ENCODE results near the gene ATP11A. TPM values are rescaled to one million over a fixed set of nuclear protein-coding genes. Genes with fewer than 3 reads are reported as not detected.
"Not testable (repeated sequence)": the region's sequence is repeated elsewhere in the genome, so short reads cannot be mapped to it uniquely, and the experiment has no call there.

Gene ATP11A
- total and polyA plus RNA-seq, 2 experiments from 2014 or later = 12.3 to 52.6 TPM

DNA sequence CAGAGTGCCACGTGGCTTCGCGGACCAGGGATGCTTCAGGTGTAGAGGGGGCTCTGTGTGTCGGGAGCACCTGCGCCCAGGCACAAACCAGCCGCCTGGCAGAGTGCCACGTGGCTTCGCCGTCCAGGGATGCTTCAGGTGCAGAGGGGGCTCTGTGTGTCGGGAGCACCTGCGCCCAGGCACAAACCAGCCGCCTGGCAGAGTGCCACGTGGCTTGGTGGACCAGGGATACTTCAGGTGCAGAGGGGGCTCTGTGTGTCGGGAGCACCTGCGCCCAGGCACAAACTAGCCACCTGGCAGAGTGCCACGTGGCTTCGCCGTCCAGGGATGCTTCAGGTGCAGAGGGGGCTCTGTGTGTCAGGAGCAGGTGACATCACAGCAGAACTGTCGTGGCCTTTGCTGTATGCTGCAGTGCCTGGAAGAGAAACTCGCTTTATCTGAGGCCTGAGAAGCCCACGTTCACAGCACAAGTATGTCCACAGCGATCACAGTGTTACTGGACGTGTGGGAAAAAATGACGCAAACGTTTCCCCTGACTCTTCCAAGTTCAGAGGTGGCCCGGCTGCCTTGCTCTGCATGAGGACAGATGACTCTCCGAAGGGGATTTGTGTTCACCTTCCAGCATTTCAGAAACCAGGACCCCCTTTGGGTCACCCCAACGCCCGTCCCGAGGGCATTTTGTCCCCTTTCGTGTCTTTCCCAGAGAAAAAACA lies 151.6 kb downstream of the ATP11A start:
- Mint-ChIP-seq H3K36me3 (ENCODE audit: low read depth) (peaks cover 61% of the 10 kb centered on the region), H3K27me3 (ENCODE audit: insufficient read depth, low read depth, poor library complexity) (peaks cover 13% of the 10 kb centered on the region)
- not testable (repeated sequence) for H3F3A ChIP-seq (replicated peaks; ENCODE audit: low read depth); H3K36me3 ChIP-seq (ENCODE audit: insufficient read depth); H3K4me1 Mint-ChIP-seq; H4K20me1 ChIP-seq (replicated peaks; ENCODE audit: insufficient read depth); H3K4me1 ChIP-seq (ENCODE audit: insufficient read depth); H3K27me3 ChIP-seq (ENCODE audit: insufficient read depth); H3K4me2 ChIP-seq; H3K9me3 Mint-ChIP-seq; H3K9me2 ChIP-seq (ENCODE audit: insufficient read depth); H3K4me3 ChIP-seq; H3K27ac Mint-ChIP-seq; DNase-seq (ENCODE audit: low spot score); H2AFZ ChIP-seq; H3K4me3 Mint-ChIP-seq; H3K79me2 ChIP-seq (replicated peaks; ENCODE audit: insufficient read depth); ATAC-seq
- 0 out of 2 replicates have a peak overlapping the region, but pooled peaks have one; percentile 4 for H3K27ac ChIP-seq (ENCODE audit: low read depth)

DNA sequence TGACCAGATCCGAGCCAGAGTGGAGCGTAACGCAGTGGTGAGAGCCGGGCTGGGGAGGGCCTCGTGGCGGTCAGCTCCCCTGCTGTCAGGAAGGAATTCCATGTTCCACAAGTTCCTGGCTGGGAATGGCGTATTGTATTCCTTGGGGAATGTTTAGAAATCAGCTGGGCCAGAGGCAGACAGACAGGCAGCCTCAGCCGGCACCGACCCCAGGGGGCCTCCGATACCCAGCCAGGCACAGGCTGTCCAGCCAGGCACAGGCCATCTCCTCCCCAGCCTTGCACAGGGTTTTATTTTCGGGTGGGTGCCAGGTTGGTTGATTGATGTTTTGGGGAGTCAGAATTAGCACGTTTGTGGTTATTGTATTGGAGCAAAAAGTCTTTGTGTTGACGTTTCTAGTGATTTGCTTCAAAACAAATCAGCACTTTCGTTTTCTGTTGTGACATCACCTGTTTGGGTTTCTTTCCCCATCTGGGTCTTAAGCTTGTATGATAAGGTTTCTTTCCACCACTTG lies 152.6 kb downstream of the ATP11A start:
- Histone ChIP-seq H3K27ac (ENCODE audit: low read depth) (0 out of 2 replicates have a peak overlapping the region, but pooled peaks have one; percentile 4), H3K36me3 (ENCODE audit: insufficient read depth) (no peaks in the 10 kb centered on the region; the same call in 1 of the 2 replicates), H3K4me3 (no peak overlapping the region), H4K20me1 (replicated peaks; ENCODE audit: insufficient read depth) (no peaks in the 10 kb centered on the region), H3K27me3 (ENCODE audit: insufficient read depth) (no peaks in the 10 kb centered on the region), H3K9me2 (ENCODE audit: insufficient read depth) (no peaks in the 10 kb centered on the region), H3K79me2 (replicated peaks; ENCODE audit: insufficient read depth) (no peaks in the 10 kb centered on the region), H3F3A (replicated peaks; ENCODE audit: low read depth) (no peaks in the 10 kb centered on the region), H3K4me1 (ENCODE audit: insufficient read depth) (no peaks in the 10 kb centered on the region), H2AFZ (no peak overlapping the region), H3K4me2 (no peak overlapping the region)
- H3K4me1 Mint-ChIP-seq = peaks cover 7% of the 10 kb centered on the region
- H3K4me3 Mint-ChIP-seq = no peak overlapping the region; the same call in 2 of the 3 replicates
- peak overlapping the region; percentile 22; the same call in 1 of the 2 replicates for H3K27ac Mint-ChIP-seq
- no peaks in the 10 kb centered on the region for H3K9me3 Mint-ChIP-seq
- DNase-seq (ENCODE audit: low spot score) (peak; percentile 32), ATAC-seq (peak; percentile 36)
- H3K36me3 Mint-ChIP-seq (ENCODE audit: low read depth) = peaks cover 54% of the 10 kb centered on the region
- TF ChIP-seq EZH2phosphoT487 (IDR thresholded peaks at IDR 0.05; ENCODE audit: unreplicated experiment) (no peak), JUNB (IDR thresholded peaks at IDR 0.05; ENCODE audit: unreplicated experiment) (no peak), EZH2 (IDR thresholded peaks at IDR 0.05; ENCODE audit: low read depth, unreplicated experiment) (no peak), POLR2AphosphoS5 (IDR thresholded peaks at IDR 0.05; ENCODE audit: low read depth) (no peak), ETS1 (IDR thresholded peaks at IDR 0.05) (no peak), ZNF331 (CRISPR knock-in tag; IDR thresholded peaks at IDR 0.05; ENCODE audit: low read depth) (no peak), CREB1 (CRISPR knock-in tag; IDR thresholded peaks at IDR 0.05; ENCODE audit: low read depth) (no peak), ZNF462 (CRISPR knock-in tag; IDR thresholded peaks at IDR 0.05) (no peak)
- peaks cover 13% of the 10 kb centered on the region for H3K27me3 Mint-ChIP-seq (ENCODE audit: insufficient read depth, low read depth, poor library complexity)

Measured in GM23338 (cell line).